Endothelial cell of umbilical vein (primary cell): ENCODE data around the gene TBC1D23. TPM values are rescaled to one million over a fixed set of nuclear protein-coding genes. Genes with fewer than 3 reads are reported as not detected.

Source experiments
- Bru-seq: library from RNA; stranded (reverse); fragments of 400-500 nt; gene quantifications from one replicate; lab custom pipeline; 2021; lab: Mats Ljungman, UMichigan
- BruChase-seq, 2 experiments: library from RNA; stranded (reverse); fragments of 400-500 nt; gene quantifications; one replicate each; lab custom pipeline; 2021; lab: Mats Ljungman, UMichigan
- BruUV-seq: library from RNA; stranded (reverse); fragments of 400-500 nt; replicated peaks from 2 replicates; lab custom pipeline; 2021; lab: Mats Ljungman, UMichigan
- CTCF ChIA-PET: fragments of 300-600, 350-600 bp; sonication (Branson Sonifier 250); formaldehyde crosslinking; loops from one replicate; lab custom pipeline; 2021; ENCODE audit warnings: antibody characterized with exemption, inconsistent platforms; lab: Charles Lee
- POLR2A ChIA-PET: fragments of 300-600, 350-600 bp; sonication (Branson Sonifier 250); formaldehyde crosslinking; loops from one replicate; lab custom pipeline; 2021; ENCODE audit warnings: antibody characterized with exemption, inconsistent platforms; lab: Charles Lee
- DNase-seq: peaks from one replicate; pipeline ENCODE4 v3.0.0-alpha.2; 2011; ENCODE audit warnings: low read depth, low spot score
- FAIRE-seq: peaks from 2 replicates; lab custom pipeline; 2011; peaks lifted over from hg19 to GRCh38; lab: Jason Lieb, UNC
- H2AFZ ChIP-seq: 2 replicates; pipeline ENCODE4 v1.6.0; 2012; ENCODE audit warnings: low read depth, low read length, control low read depth, inconsistent platforms
- H3K27ac ChIP-seq: 2 replicates; pipeline ENCODE4 v1.5.1; 2011; ENCODE audit warnings: low read depth, mild to moderate bottlenecking, control low read depth, low read length, moderate library complexity; ENCODE audit not compliant: insufficient read depth
- H3K27me3 ChIP-seq, 2 experiments: 2 replicates each; pipeline versions ENCODE4 v1.6.0 to v1.6.1; 2011; ENCODE audit warnings: low read length in 2 of 2, mixed read lengths in 1 of 2; ENCODE audit not compliant: control insufficient read depth in 2 of 2, insufficient read depth in 2 of 2
- H3K36me3 ChIP-seq, 2 experiments: 2 replicates in 1 of 2; 3 replicates in 1 of 2; pipeline ENCODE4 v1.5.1; 2011; ENCODE audit warnings: low read length in 2 of 2, mild to moderate bottlenecking in 1 of 2, moderate library complexity in 1 of 2; ENCODE audit not compliant: control insufficient read depth in 2 of 2, insufficient read depth in 2 of 2; ENCODE audit errors: extremely low read depth in 1 of 2
- H3K4me1 ChIP-seq: 3 replicates; pipeline ENCODE4 v1.5.1; 2011; ENCODE audit warnings: mild to moderate bottlenecking, low read length; ENCODE audit not compliant: control insufficient read depth, insufficient read depth; ENCODE audit errors: extremely low read depth
- H3K4me2 ChIP-seq: 2 replicates; pipeline ENCODE4 v1.6.1; 2011; ENCODE audit warnings: low read length, control low read depth, mixed read lengths; ENCODE audit not compliant: insufficient read depth
- H3K4me3 ChIP-seq, 3 experiments: fragments of 200-600 bp in 1 of 3; sonication (generic), shearing (Covaris generic) in 1 of 3; replicated peaks in 1 of 3; 2 replicates each; pipeline ENCODE4 v1.5.1; 2011 to 2016; ENCODE audit warnings: control low read depth in 3 of 3, low read length in 3 of 3, mild to moderate bottlenecking in 2 of 3, inconsistent platforms in 1 of 3, low read depth in 1 of 3, moderate library complexity in 1 of 3; ENCODE audit not compliant: insufficient read depth in 1 of 3
- H3K79me2 ChIP-seq: 2 replicates; pipeline ENCODE4 v1.6.0; 2012; ENCODE audit warnings: low read length, inconsistent platforms; ENCODE audit not compliant: control insufficient read depth, insufficient read depth
- H3K9ac ChIP-seq: replicated peaks from 2 replicates; pipeline ENCODE3; 2011; ENCODE audit warnings: low read length, control low read depth; ENCODE audit not compliant: insufficient read depth; ENCODE audit errors: extremely low read depth
- H3K9me1 ChIP-seq: replicated peaks from 3 replicates; pipeline ENCODE4 v1.6.0; 2011; ENCODE audit warnings: mild to moderate bottlenecking, low read length; ENCODE audit not compliant: control insufficient read depth, insufficient read depth; ENCODE audit errors: extremely low read depth
- H3K9me3 ChIP-seq: replicated peaks from 2 replicates; pipeline ENCODE4 v1.5.1; 2012; ENCODE audit warnings: low read length, inconsistent platforms; ENCODE audit not compliant: control insufficient read depth, insufficient read depth
- H4K20me1 ChIP-seq: replicated peaks from 2 replicates; pipeline ENCODE3; 2011; ENCODE audit warnings: mild to moderate bottlenecking, low read length; ENCODE audit not compliant: control insufficient read depth, insufficient read depth; ENCODE audit errors: extremely low read depth
- EZH2 ChIP-seq: IDR thresholded peaks from 2 replicates; pipeline ENCODE4 v1.6.1; 2012; ENCODE audit warnings: borderline replicate concordance, low read depth, mild to moderate bottlenecking, moderate library complexity, low read length, inconsistent platforms; ENCODE audit not compliant: severe bottlenecking
- FOS ChIP-seq: IDR thresholded peaks from 2 replicates; pipeline ENCODE4 v1.6.1; 2011; ENCODE audit warnings: mild to moderate bottlenecking, low read length, moderate library complexity, borderline replicate concordance; ENCODE audit not compliant: insufficient read depth
- GATA2 ChIP-seq: IDR thresholded peaks from 2 replicates; pipeline ENCODE4 v1.7.0; 2011; ENCODE audit warnings: low read depth, mild to moderate bottlenecking, moderate library complexity, mixed read lengths, low read length; ENCODE audit not compliant: insufficient read length, insufficient read depth
- JUN ChIP-seq: IDR thresholded peaks from 2 replicates; pipeline ENCODE4 v1.6.1; 2011; ENCODE audit warnings: borderline replicate concordance, low read depth; ENCODE audit not compliant: insufficient read length, insufficient read depth
- MYC ChIP-seq: IDR thresholded peaks from one replicate; pipeline ENCODE4 v1.6.1; 2011; ENCODE audit warnings: mild to moderate bottlenecking, low read depth, low read length
- POLR2A ChIP-seq: IDR thresholded peaks from 2 replicates; pipeline ENCODE4 v1.6.1; 2012; ENCODE audit warnings: low read depth, mild to moderate bottlenecking, control low read depth, low read length
- POLR2AphosphoS5 ChIP-seq: IDR thresholded peaks from 2 replicates; pipeline ENCODE4 v1.6.1; 2012; ENCODE audit warnings: low read depth, mild to moderate bottlenecking, control low read depth, low read length, moderate library complexity; ENCODE audit not compliant: insufficient read depth
- dilution Hi-C: fragments of 300-500 bp; cut with MboI; formaldehyde crosslinking; loops from one replicate; pipeline ENCODE4 v1.15.0; 2019; ENCODE audit warnings: low sequenced_read_pairs; ENCODE audit not compliant: extremely low pct_ligation_motif_present
- intact Hi-C: fragments of 100-400 bp; cut with micrococcal nuclease; formaldehyde crosslinking; loops from one replicate; pipeline ENCODE4 v1.10.0; 2022
- long read RNA-seq: library from polyadenylated mRNA; stranded (forward); transcript quantifications from one replicate; pipeline ENCODE4 v2.0.0, GENCODE V29; 2021
- polyA minus RNA-seq, 3 experiments: library from RNA; depleted of rRNA, polyadenylated mRNA; stranded (reverse); fragments of >200 nt; gene quantifications; 1 replicate in 1 of 3; 2 replicates in 2 of 3; pipeline ENCODE4 v1.2.3, GENCODE V29; 2011
- polyA plus RNA-seq, 4 experiments: library from polyadenylated mRNA; depleted of rRNA in 3 of 4; stranded (reverse) in 3 of 4; unstranded in 1 of 4; fragments of >200 nt; gene quantifications; 2 replicates each; pipeline versions ENCODE4 v1.2.1 to v1.2.3, GENCODE V29; 2011 to 2012; ENCODE audit warnings: missing spikeins in 1 of 4
- total RNA-seq: library from RNA; stranded (reverse); gene quantifications from 2 replicates; pipeline ENCODE4 v1.2.3, GENCODE V29; 2021
- TF ChIP-seq, protein P1 (sequence below): IDR thresholded peaks from 2 replicates; pipeline ENCODE4 v1.6.1; 2011; ENCODE audit not compliant: insufficient read depth, insufficient read length
- TF ChIP-seq, protein P2 (sequence below), 2 donors: IDR thresholded peaks; 1 replicate in 1 of 2; 2 replicates in 1 of 2; pipeline ENCODE4 v1.5.1; 2011; ENCODE audit warnings: low read length in 2 of 2, mild to moderate bottlenecking in 2 of 2, moderate library complexity in 2 of 2, control low read depth in 1 of 2, inconsistent platforms in 1 of 2, low read depth in 1 of 2; ENCODE audit not compliant: insufficient read depth in 1 of 2; ENCODE audit errors: extremely low read depth in 1 of 2

The TBC1D23 gene
- 30.0 and 34.8 TPM in 2 replicates for total RNA-seq
- polyA plus RNA-seq = 6.9 and 10.3 TPM in 2 replicates
- polyA plus RNA-seq (2011; cell fraction: cytosol; rRNA removed) = 9.3 and 10.3 TPM in 2 replicates
- polyA plus RNA-seq (2011; cell fraction: nucleus; rRNA removed) = 18.3 and 28.7 TPM in 2 replicates
- 12.9 and 28.3 TPM in 2 replicates for polyA plus RNA-seq (2012)
- polyA minus RNA-seq = 27.0 and 27.3 TPM in 2 replicates
- polyA minus RNA-seq (2011; cell fraction: cytosol; rRNA and poly(A)+ RNA removed) = 12.0 TPM
- 32.7 and 44.3 TPM in 2 replicates for polyA minus RNA-seq (2011; cell fraction: nucleus; rRNA and poly(A)+ RNA removed)
- Bru-seq, nascent RNA = percentile 87 among the genes with signal in this experiment
- percentile 74 among the genes with signal in this experiment for BruChase-seq, experiment 1, labeled RNA remaining after a 6-hour chase
- percentile 86 among the genes with signal in this experiment for BruChase-seq, experiment 2, labeled RNA remaining after a 2-hour chase
- long read RNA-seq, transcript TBC1D23-201 (18 exons, 3,656 nt) = minor isoform, 11 of 108 reads
- long read RNA-seq, transcript TBC1D23-202 (19 exons, 3,677 nt) = major isoform, 65 of 108 reads
- long read RNA-seq, partial matches to known transcripts = 0 of 108 reads
- long read RNA-seq, other reads (novel, unspliced or antisense) = 30 of 108 reads

DNA sequence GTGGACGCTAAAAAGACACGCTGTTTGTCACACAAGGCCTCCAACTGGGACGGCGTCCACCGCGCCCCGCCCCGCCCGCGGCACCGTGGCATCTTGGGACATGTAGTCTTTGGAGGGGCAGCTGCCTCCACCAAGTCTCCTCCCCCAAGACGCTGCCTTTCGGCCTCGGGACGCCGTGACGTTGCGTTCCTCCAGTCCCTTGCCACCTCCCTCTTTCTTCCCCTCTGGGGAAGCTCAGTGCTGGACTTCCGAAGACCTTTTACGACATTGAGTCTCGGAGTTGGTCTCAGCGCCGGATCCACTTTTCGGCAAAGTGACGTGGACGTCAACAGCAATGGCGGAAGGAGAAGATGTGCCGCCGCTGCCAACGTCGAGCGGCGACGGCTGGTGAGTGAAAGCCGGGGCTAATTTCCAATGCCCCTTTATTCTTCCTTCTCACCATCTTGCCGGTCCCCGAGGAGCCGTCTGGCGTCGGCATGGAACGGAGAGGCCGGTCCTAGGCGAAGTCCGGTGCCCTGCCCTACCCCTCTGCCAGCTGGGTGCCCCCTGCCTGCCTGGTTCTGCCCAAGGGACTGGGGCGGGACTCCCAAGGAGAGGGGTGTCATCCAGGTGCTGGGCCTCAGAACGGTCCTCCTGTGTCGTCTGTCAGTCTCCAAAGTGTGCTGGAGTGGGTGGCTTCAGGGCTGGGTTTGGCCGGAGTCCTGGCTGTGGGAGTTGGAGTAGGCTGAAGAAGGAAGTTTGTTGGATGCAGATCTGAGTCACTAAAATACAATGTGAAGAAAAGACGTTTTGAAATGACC lies at the start of gene TBC1D23:
TSS of gene TBC1D23 (plus strand) at position 308 of the 800 bp plus-strand sequence. CDS start at position 335, 27 bp downstream.
- dilution Hi-C loops (no loop called here), intact Hi-C loops (no loop called here)
- TSS peak; percentile 64 for BruUV-seq
- TF ChIP-seq, protein P1, sequence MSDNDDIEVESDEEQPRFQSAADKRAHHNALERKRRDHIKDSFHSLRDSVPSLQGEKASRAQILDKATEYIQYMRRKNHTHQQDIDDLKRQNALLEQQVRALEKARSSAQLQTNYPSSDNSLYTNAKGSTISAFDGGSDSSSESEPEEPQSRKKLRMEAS = peak; percentile 41
- TF ChIP-seq POLR2AphosphoS5 (peak; percentile 77), GATA2 (no peak), POLR2A (peak; percentile 76), JUN (no peak), FOS (no peak), MYC (no peak), EZH2 (no peak)
- TF ChIP-seq, protein P2, sequence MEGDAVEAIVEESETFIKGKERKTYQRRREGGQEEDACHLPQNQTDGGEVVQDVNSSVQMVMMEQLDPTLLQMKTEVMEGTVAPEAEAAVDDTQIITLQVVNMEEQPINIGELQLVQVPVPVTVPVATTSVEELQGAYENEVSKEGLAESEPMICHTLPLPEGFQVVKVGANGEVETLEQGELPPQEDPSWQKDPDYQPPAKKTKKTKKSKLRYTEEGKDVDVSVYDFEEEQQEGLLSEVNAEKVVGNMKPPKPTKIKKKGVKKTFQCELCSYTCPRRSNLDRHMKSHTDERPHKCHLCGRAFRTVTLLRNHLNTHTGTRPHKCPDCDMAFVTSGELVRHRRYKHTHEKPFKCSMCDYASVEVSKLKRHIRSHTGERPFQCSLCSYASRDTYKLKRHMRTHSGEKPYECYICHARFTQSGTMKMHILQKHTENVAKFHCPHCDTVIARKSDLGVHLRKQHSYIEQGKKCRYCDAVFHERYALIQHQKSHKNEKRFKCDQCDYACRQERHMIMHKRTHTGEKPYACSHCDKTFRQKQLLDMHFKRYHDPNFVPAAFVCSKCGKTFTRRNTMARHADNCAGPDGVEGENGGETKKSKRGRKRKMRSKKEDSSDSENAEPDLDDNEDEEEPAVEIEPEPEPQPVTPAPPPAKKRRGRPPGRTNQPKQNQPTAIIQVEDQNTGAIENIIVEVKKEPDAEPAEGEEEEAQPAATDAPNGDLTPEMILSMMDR (IDR thresholded peaks at IDR 0.05; ENCODE audit: extremely low read depth in 1 of 2, insufficient read depth in 1 of 2, low read depth in 1 of 2, low read length in 2 of 2) = peak in 1 of 2 donors; percentile 4
- Histone ChIP-seq H3K27ac (peak within 1 kb of the TSS; percentile 78), H3K9me3 (no peaks in the 10 kb centered on the region), H2AFZ (peak within 1 kb of the TSS; percentile 65), H3K9ac (peak within 1 kb of the TSS; percentile 91), H3K36me3 (no peaks in the 10 kb centered on the region), H4K20me1 (peaks cover 3% of the 10 kb centered on the region), H3K27me3 (no peaks in the 10 kb centered on the region), H3K79me2 (peaks cover 32% of the 10 kb centered on the region), H3K4me1 (peaks cover 15% of the 10 kb centered on the region), H3K4me2 (peak within 1 kb of the TSS; percentile 88), H3K4me3 (peak within 1 kb of the TSS; percentile 45 to 87 (median 76)), H3K9me1 (no peaks in the 10 kb centered on the region)
- FAIRE-seq = peak; percentile 98
- POLR2A ChIA-PET = interaction anchor here (0.7 to 1.3 kb wide), 7 partner anchors 9 to 443 kb away, joined by 3 to 8 read pairs (median 4); partner anchors contain the start of genes CMSS1, LNP1 and TOMM70
- CTCF ChIA-PET = interaction anchor here (0.8 to 2.2 kb wide), 15 partner anchors 9 to 443 kb away, joined by 3 to 27 read pairs (median 4); partner anchors contain the start of gene CMSS1
- DNase-seq = peak; percentile 100
